Astrocyte of the spinal cord (primary cell): ENCODE measurements around the gene OXNAD1.
A peak's percentile ranks its signal among the peaks of the same experiment; 100 is the strongest.

Experiments used
- DNase-seq: peaks from one replicate; pipeline ENCODE4 v3.0.0; 2011; ENCODE audit warnings: low read depth, low spot score
- H3K4me3 ChIP-seq: 2 replicates; pipeline ENCODE4 v1.5.1; 2011; ENCODE audit warnings: low read depth, mild to moderate bottlenecking, low read length, moderate library complexity
- CTCF ChIP-seq: IDR thresholded peaks from 2 replicates; pipeline ENCODE4 v1.5.1; 2012; ENCODE audit warnings: low read depth, mild to moderate bottlenecking, low read length, inconsistent platforms
- in situ Hi-C: cut with HindIII; loops from 2 replicates; pipeline ENCODE4 v1.10.0; 2017; ENCODE audit warnings: low sequenced_read_pairs

The OXNAD1 gene

GRCh38 chr3:16245609-16246008 lies 19.4 kb upstream of the OXNAD1 start:
- no peak for TF ChIP-seq CTCF
- in situ Hi-C loops = no loop called here
- no peak overlapping the region for H3K4me3 ChIP-seq
- DNase-seq = no peak

- peak; percentile 80 for DNase-seq
- in situ Hi-C loops = no loop called here
- TF ChIP-seq CTCF = peak; percentile 81
Measured at GRCh38 chr3:16247282-16248061, 17.5 kb upstream of the OXNAD1 start.

DNA sequence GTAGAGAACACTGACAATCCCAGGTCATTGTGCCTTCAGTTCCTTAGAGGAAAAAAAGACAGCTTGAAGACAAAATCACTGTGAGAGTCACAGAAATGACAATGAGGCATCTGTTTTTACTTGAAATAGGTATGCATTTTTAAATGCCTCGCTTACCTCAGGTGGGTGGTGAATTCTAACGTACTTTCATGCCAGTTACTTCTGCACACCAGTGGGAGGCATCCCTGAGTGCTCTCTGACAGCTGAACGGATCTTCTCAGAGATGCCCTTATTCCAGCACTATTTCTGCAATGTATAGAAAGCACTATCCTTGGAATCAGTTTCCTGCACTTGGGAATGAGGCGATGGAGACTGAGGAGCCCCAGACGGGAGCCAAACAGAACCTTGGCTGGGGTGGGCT lies 16.5 kb upstream of the OXNAD1 start:
- no peak for DNase-seq
- no peak overlapping the region for H3K4me3 ChIP-seq
- in situ Hi-C loops = no loop called here
- no peak for TF ChIP-seq CTCF

More at GRCh38 chr3:16247282-16248061, 17.5 kb upstream of the OXNAD1 start:
- no peak overlapping the region for H3K4me3 ChIP-seq

DNA sequence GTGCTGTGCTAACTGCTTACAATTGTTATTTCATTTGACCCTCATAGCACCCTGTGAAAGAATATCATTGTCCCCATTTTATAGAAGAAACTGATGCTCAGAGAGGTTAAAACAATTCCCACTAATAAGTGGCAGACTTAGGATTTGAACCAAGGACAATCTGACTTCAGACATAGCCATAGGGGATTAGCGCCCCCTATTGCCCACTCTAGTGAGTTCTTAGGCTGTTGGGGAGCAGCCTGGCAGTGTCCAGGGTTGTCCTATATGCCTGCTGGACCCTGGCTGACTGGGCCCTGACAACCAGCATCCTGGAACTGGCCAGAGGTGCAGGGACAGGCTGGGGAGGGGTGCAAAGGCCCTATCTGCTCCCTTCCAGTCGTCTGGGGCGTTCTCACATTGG lies 15.7 kb upstream of the OXNAD1 start:
- in situ Hi-C loops = no loop called here
- no peak overlapping the region for H3K4me3 ChIP-seq
- TF ChIP-seq CTCF = peak; percentile 62
- peak; percentile 34 for DNase-seq

GRCh38 chr3:16249886-16250285 lies 15.1 kb upstream of the OXNAD1 start:
- TF ChIP-seq CTCF = no peak
- H3K4me3 ChIP-seq = no peak overlapping the region
- DNase-seq = no peak
- in situ Hi-C loops = no loop called here

- DNase-seq = no peak
- H3K4me3 ChIP-seq = no peak overlapping the region
- in situ Hi-C loops = no loop called here
- no peak for TF ChIP-seq CTCF
Measured at GRCh38 chr3:16251316-16252085, 13.5 kb upstream of the OXNAD1 start.
